ENCODE data around the gene CD52.
A peak's percentile ranks its signal among the peaks of the same experiment; 100 is the strongest.
"Not testable (repeated sequence)": the region's sequence is repeated elsewhere in the genome, so short reads cannot be mapped to it uniquely, and the experiment has no call there.

CD52 gene

GRCh38 chr1:26300578-26301275 is 17.0 kb upstream of the CD52 start:
- DNase-seq (ENCODE audit: low read depth in 2 of 2): no peak

DNA sequence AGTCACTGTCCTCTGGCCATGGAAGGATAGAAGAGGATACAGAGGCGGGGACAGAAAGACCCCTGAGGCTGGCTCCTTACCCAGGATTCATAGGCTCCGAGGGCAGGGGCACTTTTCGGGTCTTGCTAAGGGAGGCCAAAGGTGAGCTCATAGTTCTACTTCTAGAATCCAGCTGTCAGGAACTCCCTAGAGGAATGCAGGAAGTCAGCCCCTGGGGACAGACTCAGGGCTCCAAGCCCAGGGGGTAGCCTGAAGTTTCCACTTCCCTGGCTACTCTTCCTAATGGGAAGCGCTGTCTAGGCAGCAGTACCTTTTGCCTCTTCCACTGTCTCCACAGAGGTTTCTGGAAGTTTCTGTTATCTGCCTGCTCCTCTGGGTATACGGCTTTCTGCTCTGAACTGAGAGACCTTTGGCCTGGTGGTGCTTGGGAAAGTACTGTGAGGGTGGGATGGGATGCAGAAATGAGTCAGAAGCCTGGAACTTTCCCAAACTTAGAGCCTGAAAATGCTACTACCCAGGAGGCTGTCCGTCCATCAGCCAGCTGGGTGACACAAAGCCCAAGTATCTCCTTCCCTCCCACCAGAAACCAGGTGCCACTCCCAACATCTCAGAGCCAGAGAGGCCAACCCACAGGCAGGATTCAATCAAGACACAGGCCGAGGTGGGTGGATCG is 14.9 kb upstream of the CD52 start:
- no peak for DNase-seq (ENCODE audit: low read depth in 2 of 2)

DNA sequence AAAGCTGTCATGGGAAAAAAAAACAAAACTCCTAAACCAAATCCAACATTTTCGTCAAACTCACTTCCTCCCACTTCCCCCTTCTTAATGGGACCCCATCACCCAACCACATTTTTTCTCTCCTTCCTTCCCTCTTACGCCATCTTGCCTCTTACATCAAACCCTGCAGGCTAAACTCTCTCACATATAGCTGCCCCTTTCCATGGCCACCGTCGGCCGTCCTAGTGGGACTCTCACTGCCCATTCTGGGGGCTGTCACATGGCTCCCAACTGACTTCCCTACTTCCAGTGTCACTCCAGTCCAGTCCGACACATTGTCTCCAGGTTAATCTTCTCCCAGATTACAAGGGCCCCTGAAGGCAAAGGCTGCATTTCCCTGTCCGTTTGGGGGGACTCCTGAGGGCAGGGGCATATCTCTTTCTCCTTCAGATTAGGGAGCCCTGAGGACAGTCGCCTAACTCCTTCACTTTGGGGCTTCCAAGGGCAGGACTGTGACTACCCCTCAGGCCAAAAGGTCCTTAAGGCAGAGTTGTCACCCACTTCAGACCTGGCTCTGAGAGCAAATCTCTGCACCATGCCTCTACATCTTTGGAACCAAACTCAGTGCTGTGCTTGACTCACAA is 12.0 kb upstream of the CD52 start:
- DNase-seq (ENCODE audit: low read depth in 2 of 2): no peak

DNA sequence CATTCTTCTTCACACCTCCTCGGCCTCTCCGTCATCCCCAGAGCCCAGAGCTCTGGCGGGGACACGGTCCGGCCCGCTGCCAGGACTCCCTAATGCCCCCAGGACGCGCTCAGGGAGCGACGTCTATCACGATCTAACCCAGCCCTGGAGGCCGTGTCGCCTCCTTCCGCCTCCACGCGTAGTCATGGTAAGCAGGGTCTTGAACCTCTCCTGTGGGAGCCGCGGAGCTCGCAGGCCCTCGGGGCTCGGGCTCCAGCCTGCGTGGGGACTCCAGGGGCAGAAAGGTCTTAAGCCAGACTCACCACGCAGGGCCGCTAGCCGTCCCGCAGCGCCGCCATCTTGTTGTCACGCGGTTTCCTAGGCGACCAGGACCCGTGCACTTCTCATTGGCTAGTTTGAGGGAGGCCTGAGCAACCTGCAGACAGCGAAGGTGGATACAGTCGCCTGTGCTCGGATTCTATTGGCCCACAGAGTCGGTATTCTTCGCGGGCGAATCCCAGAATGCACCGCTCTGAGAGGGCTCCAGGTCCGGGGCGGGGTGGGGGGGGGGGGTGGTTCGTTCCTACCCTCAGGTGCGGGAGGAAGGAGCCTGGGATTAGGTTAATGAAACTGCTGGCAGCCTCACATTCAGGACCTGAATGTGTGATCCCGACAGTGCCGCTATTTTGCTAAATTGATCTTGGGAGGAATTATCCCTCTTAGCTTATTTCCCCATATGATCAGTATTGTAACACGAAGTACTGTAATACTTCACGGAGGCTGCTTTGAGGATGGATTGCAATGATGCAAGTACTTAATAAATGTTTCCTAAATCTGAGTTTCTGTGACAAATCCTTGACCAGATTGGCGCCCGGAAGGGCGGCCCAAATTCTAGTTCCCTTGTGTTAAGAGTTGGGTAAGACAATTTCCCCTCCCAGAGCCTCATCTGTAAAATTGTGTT is 11.2 kb upstream of the CD52 start, which contains the start of gene UBXN11:
Gene UBXN11 (minus strand): TSS at position 347 of the 940 bp plus-strand sequence. CDS start 3,753 bp downstream, outside the sequence.
- peak; percentile 90 to 91 for DNase-seq (ENCODE audit: low read depth in 2 of 2)

DNA sequence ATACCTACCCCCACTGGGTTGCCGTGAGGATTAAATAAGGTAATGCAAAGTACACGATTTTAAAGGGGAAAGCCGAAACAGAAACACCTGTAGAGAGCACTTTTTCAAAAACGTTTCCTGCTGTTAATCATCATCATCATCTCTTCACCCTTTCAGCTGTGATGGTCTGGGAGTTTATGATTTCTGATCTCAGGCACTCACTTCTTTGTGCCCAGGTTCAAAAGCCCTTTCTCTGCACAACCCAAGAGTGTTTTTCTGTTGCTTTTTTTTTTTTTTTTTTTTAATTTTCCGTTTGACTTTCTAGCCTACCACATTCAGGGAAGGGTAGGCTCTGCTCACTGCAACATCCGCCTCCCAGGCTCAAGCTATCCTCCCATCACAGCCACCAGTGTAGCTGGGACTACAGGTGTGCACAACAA is 10.4 kb upstream of the CD52 start:
- DNase-seq (ENCODE audit: low read depth in 2 of 2): no peak

DNA sequence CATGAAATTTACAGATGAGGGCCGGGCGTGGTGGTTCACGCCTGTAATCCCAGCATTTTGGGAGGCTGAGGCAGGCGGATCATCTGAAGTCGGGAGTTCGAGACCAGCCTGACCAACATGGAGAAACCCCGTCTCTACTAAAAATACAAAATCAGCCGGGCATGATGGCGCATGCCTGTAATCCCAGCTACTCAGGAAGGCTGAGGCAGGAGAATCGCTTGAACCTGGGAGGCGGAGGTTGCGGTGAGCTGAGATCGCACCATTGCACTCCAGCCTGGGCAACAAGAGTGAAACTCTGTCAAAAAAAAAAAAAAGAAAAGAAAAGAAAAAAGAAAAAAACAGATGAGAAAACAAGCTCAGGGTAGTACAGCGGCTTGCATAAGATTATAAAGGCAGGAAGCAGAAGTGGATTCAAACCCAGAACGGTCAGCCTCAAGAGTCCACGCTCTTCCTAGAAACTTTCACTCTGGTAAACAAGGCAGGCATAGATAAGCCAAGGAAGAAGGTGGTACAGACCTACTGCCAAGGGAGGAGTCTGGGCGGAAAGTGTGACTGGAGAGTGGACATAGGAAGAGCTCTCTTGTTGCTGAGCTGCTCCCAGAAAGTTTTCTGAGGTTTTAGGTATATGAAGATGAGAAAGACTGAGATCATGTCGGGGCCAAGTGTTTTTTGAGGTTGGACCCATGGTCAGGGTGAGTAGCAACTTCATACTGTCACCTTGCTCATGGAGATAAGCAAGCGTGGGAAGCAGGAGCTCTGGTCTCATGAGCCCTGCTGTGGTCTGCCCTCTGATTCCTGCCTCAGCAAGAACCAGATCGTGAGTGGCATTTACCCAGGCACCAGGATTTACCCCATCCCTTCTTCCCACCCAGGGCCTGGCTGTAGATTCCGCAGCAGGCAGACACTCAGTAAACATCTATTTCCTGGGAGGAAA is 9.5 kb upstream of the CD52 start:
- not testable (repeated sequence) for DNase-seq (ENCODE audit: low read depth in 2 of 2)

- no peak for DNase-seq (ENCODE audit: low read depth in 2 of 2)
Measured at GRCh38 chr1:26314501-26314900, 3.3 kb upstream of the CD52 start.

- DNase-seq (ENCODE audit: low read depth in 2 of 2): no peak
Measured at GRCh38 chr1:26315874-26316850, 1.6 kb upstream of the CD52 start.

DNA sequence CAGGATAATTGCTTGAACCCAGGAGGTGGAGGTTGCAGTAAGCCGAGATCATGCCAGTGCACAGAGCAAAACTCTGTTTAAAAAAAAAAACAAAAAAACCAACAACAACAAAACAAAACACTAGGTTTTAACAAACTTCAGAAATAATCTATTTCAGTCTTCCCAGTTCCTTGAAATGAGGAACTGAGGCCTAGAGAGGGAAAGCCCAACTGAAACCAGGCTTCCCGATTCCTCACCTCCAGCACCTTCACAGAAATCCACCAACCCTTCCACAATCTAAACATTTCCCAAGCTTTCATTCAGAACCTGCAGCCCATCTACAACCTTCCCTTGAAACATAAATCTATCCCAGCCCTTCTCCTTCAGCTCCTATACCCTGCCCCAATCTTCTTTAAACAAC is 612 bp upstream of the CD52 start:
- DNase-seq (ENCODE audit: low read depth in 2 of 2): no peak

GRCh38 chr1:26318338-26319064 is 743 bp downstream of the CD52 start:
- peak in 1 of 2 donors; percentile 57 for DNase-seq (ENCODE audit: low read depth in 2 of 2)

- no peak for DNase-seq (ENCODE audit: low read depth in 2 of 2)
Measured at GRCh38 chr1:26320896-26321295, 3.1 kb downstream of the CD52 start.

GRCh38 chr1:26321315-26322041 is 3.7 kb downstream of the CD52 start:
- DNase-seq (ENCODE audit: low read depth in 2 of 2): peak; percentile 88 to 96

DNA sequence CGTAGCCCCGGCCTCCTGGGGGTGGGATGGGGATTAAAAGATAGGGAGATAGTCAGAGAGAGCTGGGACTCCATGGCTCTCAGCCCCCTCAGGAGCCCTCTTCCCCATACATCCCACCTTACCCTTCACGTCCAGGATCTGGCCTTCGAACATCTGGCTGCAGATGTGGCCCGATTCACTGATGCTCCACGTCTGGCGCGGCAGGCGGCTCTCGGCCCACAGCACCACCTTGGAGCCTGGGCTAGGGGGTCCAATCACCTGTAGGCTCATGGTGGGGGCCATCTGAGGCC is 4.2 kb downstream of the CD52 start:
- DNase-seq (ENCODE audit: low read depth in 2 of 2): no peak

GRCh38 chr1:26323382-26323781 is 5.6 kb downstream of the CD52 start:
- DNase-seq (ENCODE audit: low read depth in 2 of 2): no peak

DNA sequence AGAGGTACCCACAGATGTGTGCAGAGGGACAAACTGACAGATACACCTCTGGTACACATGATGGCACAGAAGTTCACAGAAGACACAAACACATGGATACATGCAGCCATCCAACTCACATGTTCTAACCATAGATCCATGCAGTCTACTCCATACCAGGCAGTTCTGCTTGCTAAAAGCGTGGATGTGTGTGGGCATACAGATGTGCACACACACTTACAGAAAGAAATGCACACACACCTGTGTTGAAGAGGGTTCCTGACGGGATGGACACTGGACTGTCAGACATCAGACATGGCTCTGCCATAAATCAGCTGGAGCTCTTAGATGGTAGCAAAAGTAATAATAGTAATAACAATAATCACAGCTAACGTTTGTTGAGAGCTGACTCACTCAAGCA is 6.8 kb downstream of the CD52 start:
- DNase-seq (ENCODE audit: low read depth in 2 of 2): no peak

DNA sequence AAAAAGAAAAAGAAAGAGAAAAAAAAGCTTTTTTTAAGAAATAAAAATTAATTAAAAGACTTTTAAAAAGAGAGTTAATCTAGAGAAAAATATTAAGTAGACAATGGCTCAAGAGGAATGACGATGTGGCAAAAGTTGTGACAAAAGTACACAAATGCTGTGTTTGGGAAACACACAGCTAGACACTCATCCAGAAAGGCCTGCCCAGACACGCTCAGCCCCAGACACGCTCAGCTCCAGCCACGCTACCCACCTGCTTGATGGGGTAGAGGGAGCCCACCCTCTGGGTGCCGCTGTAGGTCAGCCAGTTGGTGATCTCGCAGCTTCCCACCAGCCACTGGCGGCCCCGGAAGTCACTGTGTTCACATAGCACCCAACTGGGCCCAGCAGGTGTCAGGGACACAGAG is 10.2 kb downstream of the CD52 start:
- no peak for DNase-seq (ENCODE audit: low read depth in 2 of 2)

DNA sequence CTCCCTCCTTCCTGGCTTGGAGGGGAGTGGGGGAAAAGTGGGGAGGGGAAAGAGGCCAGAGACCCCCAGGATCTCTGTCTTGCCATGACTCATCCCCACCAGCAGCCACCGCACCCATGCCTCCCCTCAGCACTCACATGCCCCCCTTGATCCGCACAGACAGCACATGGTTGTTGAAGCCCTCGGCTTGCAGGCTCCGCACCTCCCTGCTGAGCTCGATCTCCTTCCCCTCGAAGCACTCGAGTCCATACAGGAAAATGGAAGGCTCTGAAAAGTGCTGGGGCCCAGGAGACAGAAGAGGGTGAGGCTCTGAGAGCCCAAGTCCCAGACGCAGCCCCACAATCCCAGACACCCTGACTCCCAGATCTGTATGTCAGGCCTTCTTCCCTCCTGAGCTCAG is 10.8 kb downstream of the CD52 start:
- DNase-seq (ENCODE audit: low read depth in 2 of 2): no peak

DNA sequence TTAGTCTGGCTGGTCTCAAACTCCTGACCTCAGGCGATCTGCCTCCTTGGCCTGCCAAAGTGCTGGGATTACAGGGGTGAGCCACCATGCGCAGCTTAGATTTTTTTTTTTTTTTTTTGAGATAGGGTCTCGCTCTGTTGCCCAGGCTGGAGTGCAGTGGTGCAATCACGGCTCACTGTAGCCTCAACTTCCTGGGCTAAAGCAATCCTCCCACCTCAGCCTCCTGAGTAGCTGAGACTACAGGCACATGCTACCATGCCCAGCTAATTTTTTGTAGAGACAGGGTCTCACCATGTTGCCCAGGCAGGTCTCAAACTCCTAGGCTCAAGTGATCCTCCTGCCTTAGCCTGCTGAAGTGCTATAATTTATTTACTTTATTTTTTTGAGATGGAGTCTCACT is 11.6 kb downstream of the CD52 start:
- DNase-seq (ENCODE audit: low read depth in 2 of 2): not testable (repeated sequence)

All from stimulated activated CD4-positive, alpha-beta T cell treated with anti-CD3 and anti-CD28 coated beads, Interleukin-15, amount 100 ng/mL, for 48 hours (primary cell).